GM23338 (cell line): ENCODE results near the gene SPDYA.

Source experiments
- CREB1 ChIP-seq: fragments of 250-450 bp; sonication (Bioruptor Pico); IDR thresholded peaks from 2 replicates; pipeline ENCODE4 v1.5.0; 2020; ENCODE audit warnings: low read depth, mild to moderate bottlenecking, moderate library complexity
- CTCF ChIP-seq, 2 experiments: fragments of 200-600 bp in 1 of 2; sonication (generic) in 1 of 2; conservative IDR thresholded peaks; 2 replicates each; pipeline versions ENCODE4 v1.5.1 to v1.6.1; 2016 to 2017; ENCODE audit warnings: antibody characterized with exemption in 2 of 2, low read depth in 2 of 2, mild to moderate bottlenecking in 2 of 2, moderate library complexity in 1 of 2
- EZH2 ChIP-seq: fragments of 200-600 bp; sonication (generic); IDR thresholded peaks from one replicate; pipeline ENCODE4 v1.8.0; 2017; ENCODE audit warnings: antibody characterized with exemption, mild to moderate bottlenecking, low read depth; ENCODE audit not compliant: unreplicated experiment
- JUNB ChIP-seq: IDR thresholded peaks from one replicate; pipeline ENCODE4 v1.6.1; 2016; ENCODE audit warnings: antibody characterized with exemption; ENCODE audit not compliant: unreplicated experiment
- POLR2AphosphoS5 ChIP-seq: IDR thresholded peaks from 2 replicates; pipeline ENCODE4 v1.6.1; 2016; ENCODE audit warnings: antibody characterized with exemption, low read depth
- REST ChIP-seq: IDR thresholded peaks from one replicate; pipeline ENCODE4 v1.6.1; 2018; ENCODE audit warnings: antibody characterized with exemption; ENCODE audit not compliant: unreplicated experiment
- STAT1 ChIP-seq: IDR thresholded peaks from one replicate; pipeline ENCODE4 v1.6.1; 2016; ENCODE audit warnings: antibody characterized with exemption; ENCODE audit not compliant: unreplicated experiment
- ZNF114 ChIP-seq: fragments of 250-450 bp; sonication (Bioruptor Pico); IDR thresholded peaks from 2 replicates; pipeline ENCODE4 v1.5.0; 2020; ENCODE audit warnings: mild to moderate bottlenecking, moderate library complexity

- TF ChIP-seq EZH2 (no peak), CTCF (conservative IDR thresholded peaks at IDR 0.05; ENCODE audit: low read depth in 2 of 2) (no peak), STAT1 (no peak), POLR2AphosphoS5 (no peak; the same call in 1 of the 2 replicates), JUNB (no peak), CREB1 (CRISPR knock-in tag) (no peak), REST (no peak), ZNF114 (CRISPR knock-in tag) (no peak)
These were observed 84.7 kb downstream of the SPDYA start for GRCh38 chr2:28895189-28895893.
